ENCODE results near the gene RIN1. TPM values are rescaled to one million over a fixed set of nuclear protein-coding genes. Genes with fewer than 3 reads are reported as not detected.
A peak's percentile ranks its signal among the peaks of the same experiment; 100 is the strongest.

RIN1 gene
- total and polyA plus RNA-seq, 9 of the 15 experiments (the other 6 are each of a cell fraction or from before 2014, with no cell fraction given) = 0.01 to 1.2 (median 0.45) TPM; not detected in 1

DNA sequence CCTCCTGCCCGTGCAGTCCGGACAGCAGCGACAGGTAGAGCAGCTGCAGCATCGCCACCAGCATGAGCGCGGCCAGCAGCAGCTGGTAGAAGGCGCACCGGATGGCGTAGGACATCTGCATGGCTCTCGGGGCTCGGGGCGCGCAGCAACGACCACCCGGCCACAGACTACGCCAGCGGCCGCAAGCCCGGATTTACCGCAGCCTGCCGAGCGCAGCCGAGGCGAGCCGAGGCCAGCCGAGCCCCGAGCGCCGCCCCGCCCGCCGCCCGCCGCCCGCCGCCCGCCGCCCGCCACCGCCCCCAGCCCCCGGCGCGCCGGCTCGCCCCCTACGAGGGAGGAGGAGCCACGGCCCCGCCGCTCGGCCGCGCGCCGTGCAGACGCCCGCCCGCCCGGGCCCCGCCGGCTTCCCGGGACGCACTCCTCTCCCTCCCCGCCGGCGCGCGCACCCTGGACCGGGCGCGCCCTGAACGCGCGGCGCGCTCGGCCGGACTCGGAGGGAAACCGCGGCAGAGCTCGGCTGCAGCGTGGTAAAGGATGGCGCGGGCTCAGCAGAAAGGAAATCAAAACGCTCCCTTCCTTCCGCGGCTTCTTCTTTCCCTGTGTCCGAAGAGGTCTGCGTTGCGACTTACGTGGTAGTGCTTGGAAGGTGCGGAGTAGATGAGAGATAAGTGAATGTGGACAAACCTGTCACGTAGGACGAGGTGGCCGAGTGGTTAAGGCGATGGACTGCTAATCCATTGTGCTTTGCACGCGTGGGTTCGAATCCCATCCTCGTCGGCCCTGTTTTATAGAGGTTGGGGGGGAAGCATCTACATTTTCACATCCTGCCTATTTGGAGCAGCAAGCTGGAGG is 11.4 kb upstream of the RIN1 start, which contains the start of gene B4GAT1 (continued):
- TF ChIP-seq, protein P1, sequence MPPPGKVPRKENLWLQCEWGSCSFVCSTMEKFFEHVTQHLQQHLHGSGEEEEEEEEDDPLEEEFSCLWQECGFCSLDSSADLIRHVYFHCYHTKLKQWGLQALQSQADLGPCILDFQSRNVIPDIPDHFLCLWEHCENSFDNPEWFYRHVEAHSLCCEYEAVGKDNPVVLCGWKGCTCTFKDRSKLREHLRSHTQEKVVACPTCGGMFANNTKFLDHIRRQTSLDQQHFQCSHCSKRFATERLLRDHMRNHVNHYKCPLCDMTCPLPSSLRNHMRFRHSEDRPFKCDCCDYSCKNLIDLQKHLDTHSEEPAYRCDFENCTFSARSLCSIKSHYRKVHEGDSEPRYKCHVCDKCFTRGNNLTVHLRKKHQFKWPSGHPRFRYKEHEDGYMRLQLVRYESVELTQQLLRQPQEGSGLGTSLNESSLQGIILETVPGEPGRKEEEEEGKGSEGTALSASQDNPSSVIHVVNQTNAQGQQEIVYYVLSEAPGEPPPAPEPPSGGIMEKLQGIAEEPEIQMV (tag; conservative IDR thresholded peaks at IDR 0.05; ENCODE audit: low read depth) = 0 out of 2 replicates have a peak, but pooled peaks have one; percentile 10
- TF ChIP-seq POLR2G (IDR thresholded peaks at IDR 0.05; ENCODE audit: low read depth, low read length) (peak; percentile 77), GATA2 (CRISPR knock-in tag; IDR thresholded peaks at IDR 0.05) (peak; percentile 79), NEUROD1 (IDR thresholded peaks at IDR 0.05; ENCODE audit: borderline replicate concordance, low read depth, low read length, partially characterized antibody) (peak; percentile 36), ZSCAN29 (IDR thresholded peaks at IDR 0.05) (no peak), ZNF764 (CRISPR knock-in tag; IDR thresholded peaks at IDR 0.05; ENCODE audit: low read depth) (peak; percentile 65; the same call in 1 of the 2 replicates), TAF7 (tag; IDR thresholded peaks at IDR 0.05) (no peak), ATF7 (IDR thresholded peaks at IDR 0.05) (peak; percentile 65; the same call in 1 of the 2 replicates), ZNF197 (CRISPR knock-in tag; IDR thresholded peaks at IDR 0.05; ENCODE audit: low read depth) (peak; percentile 60; the same call in 1 of the 2 replicates), PML (IDR thresholded peaks at IDR 0.05; ENCODE audit: low read length) (peak; percentile 16; the same call in 1 of the 2 replicates), EP400 (IDR thresholded peaks at IDR 0.05) (peak; percentile 46; the same call in 1 of the 2 replicates), NBN (IDR thresholded peaks at IDR 0.05; ENCODE audit: low read depth) (0 out of 2 replicates have a peak, but pooled peaks have one; percentile 40), DNMT1 (IDR thresholded peaks at IDR 0.05) (no peak), SNIP1 (IDR thresholded peaks at IDR 0.05; ENCODE audit: low read depth) (no peak), RBBP5 (IDR thresholded peaks at IDR 0.05; ENCODE audit: borderline replicate concordance, insufficient read depth, low read length, poor library complexity, severe bottlenecking) (peak; percentile 100), PHB (CRISPR knock-in tag; IDR thresholded peaks at IDR 0.05) (peak; percentile 31; the same call in 1 of the 2 replicates), MED1 (CRISPR knock-in tag; IDR thresholded peaks at IDR 0.05; ENCODE audit: borderline replicate concordance) (0 out of 2 replicates have a peak, but pooled peaks have one; percentile 76), RCOR1 (IDR thresholded peaks at IDR 0.05; ENCODE audit: borderline replicate concordance in 1 of 2, low read depth in 2 of 2, low read length in 2 of 2) (peak in 1 of 2 experiments; percentile 71; a peak in 1 of 4 replicates), CTBP1 (IDR thresholded peaks at IDR 0.05; ENCODE audit: borderline replicate concordance) (peak; percentile 96; the same call in 1 of the 2 replicates), CHD1 (IDR thresholded peaks at IDR 0.05; ENCODE audit: low read length) (no peak), ZNF354B (CRISPR knock-in tag; IDR thresholded peaks at IDR 0.05) (no peak), PTBP1 (IDR thresholded peaks at IDR 0.05; ENCODE audit: low read depth, low read length) (0 out of 2 replicates have a peak, but pooled peaks have one; percentile 43)
- TF ChIP-seq, protein P2, sequence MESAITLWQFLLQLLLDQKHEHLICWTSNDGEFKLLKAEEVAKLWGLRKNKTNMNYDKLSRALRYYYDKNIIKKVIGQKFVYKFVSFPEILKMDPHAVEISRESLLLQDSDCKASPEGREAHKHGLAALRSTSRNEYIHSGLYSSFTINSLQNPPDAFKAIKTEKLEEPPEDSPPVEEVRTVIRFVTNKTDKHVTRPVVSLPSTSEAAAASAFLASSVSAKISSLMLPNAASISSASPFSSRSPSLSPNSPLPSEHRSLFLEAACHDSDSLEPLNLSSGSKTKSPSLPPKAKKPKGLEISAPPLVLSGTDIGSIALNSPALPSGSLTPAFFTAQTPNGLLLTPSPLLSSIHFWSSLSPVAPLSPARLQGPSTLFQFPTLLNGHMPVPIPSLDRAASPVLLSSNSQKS (CRISPR knock-in tag; IDR thresholded peaks at IDR 0.05) = no peak

All from K562 (cell line).